Measurements from ENCODE around the gene PNLIP.

Gene PNLIP

GRCh38 chr10:116545756-116546155 lies at the start of gene PNLIP:
Gene PNLIP (plus strand): TSS chr10:116545931. CDS start chr10:116546093, 162 bp downstream.
- DNase-seq: no peak

- DNase-seq: no peak
Observed at GRCh38 chr10:116504786-116505185, 40.9 kb upstream of the PNLIP start.

GRCh38 chr10:116510565-116510964 lies 35.2 kb upstream of the PNLIP start:
- no peak for DNase-seq

GRCh38 chr10:116511365-116511764 lies 34.4 kb upstream of the PNLIP start:
- no peak for DNase-seq

- DNase-seq: no peak
Observed at GRCh38 chr10:116521424-116522290, 24.1 kb upstream of the PNLIP start.

- no peak for DNase-seq
Observed at GRCh38 chr10:116522803-116523381, 22.8 kb upstream of the PNLIP start.

- no peak for DNase-seq
Observed at GRCh38 chr10:116524736-116525135, 21.0 kb upstream of the PNLIP start.

GRCh38 chr10:116526219-116526618 lies 19.5 kb upstream of the PNLIP start:
- no peak for DNase-seq

- no peak for DNase-seq
Observed at GRCh38 chr10:116536810-116537209, 8.9 kb upstream of the PNLIP start.

GRCh38 chr10:116538456-116538855 lies 7.3 kb upstream of the PNLIP start:
- DNase-seq: no peak

- no peak for DNase-seq
Observed at GRCh38 chr10:116538992-116539391, 6.7 kb upstream of the PNLIP start.

GRCh38 chr10:116540814-116541213 lies 4.9 kb upstream of the PNLIP start:
- no peak for DNase-seq

- no peak for DNase-seq
Observed at GRCh38 chr10:116542007-116542677, 3.6 kb upstream of the PNLIP start.

- DNase-seq: no peak
Observed at GRCh38 chr10:116545122-116545521, 609 bp upstream of the PNLIP start.

GRCh38 chr10:116548301-116548700 lies 2.6 kb downstream of the PNLIP start:
- DNase-seq: no peak

GRCh38 chr10:116553378-116553980 lies 7.7 kb downstream of the PNLIP start:
- DNase-seq: no peak

- no peak for DNase-seq
Observed at GRCh38 chr10:116554628-116555027, 8.9 kb downstream of the PNLIP start.

GRCh38 chr10:116555880-116556279 lies 10.1 kb downstream of the PNLIP start:
- DNase-seq: no peak

- DNase-seq: no peak
Observed at GRCh38 chr10:116557305-116557880, 11.7 kb downstream of the PNLIP start.

- DNase-seq: no peak
Observed at GRCh38 chr10:116565534-116565933, 19.8 kb downstream of the PNLIP start.

GRCh38 chr10:116566932-116567331 lies 21.2 kb downstream of the PNLIP start:
- no peak for DNase-seq

- DNase-seq: no peak
Observed at GRCh38 chr10:116567335-116567734, 21.6 kb downstream of the PNLIP start.

- DNase-seq: no peak
Observed at GRCh38 chr10:116574797-116575196, 29.1 kb downstream of the PNLIP start.

Measured in cortex of kidney (tissue), 1 donor.